GM18499 (cell line): ENCODE results near the gene ACTL6B.
"Not testable (repeated sequence)": the region's sequence is repeated elsewhere in the genome, so short reads cannot be mapped to it uniquely, and the experiment has no call there.

Experiments
- ATAC-seq: cut with Tn5 transposase; IDR thresholded peaks from one replicate; pipeline ENCODE4 v1.9.1; 2021; ENCODE audit warnings: moderate number of reproducible peaks; ENCODE audit not compliant: insufficient read depth, unreplicated experiment

ACTL6B gene

DNA sequence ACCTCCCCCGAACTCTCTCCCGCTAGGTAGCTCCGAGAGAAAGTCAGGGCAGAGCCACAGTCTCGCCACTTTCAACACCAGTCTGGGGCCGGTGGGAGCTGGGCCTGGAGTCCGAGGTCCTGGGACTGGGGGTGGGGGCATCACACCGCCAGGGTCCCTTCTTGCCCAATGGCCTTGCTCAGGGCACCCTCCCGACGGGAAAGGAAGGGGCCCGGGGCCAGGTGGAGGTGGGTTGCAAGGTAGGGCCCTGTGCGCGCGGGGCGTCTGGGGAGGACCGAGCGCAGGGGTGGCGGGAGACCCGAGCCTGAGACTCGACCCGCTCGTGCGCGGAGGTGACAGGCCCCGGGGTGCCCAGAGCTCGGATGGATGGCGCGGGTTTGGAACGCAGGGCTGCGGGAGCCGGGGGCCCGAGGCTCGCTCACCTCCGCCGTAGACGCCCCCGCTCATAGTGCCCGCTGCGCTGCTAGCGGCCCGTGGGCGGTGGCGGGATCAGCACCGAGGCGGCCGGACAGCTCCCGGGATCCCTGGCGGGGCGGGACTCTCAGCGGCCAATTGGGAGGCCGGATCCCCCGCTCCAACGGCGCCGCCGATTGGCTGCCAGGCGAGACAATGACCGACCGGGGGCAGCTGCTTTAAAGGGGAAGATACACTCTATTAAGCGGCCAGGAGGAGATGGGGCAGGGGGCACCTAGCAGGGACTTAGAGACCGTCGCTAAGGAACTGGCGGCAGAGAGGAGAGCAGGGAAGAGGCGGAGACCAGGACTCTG lies at the start of gene ACTL6B:
ACTL6B (minus strand) TSS at position 541 of the 767 bp plus-strand sequence; CDS start at position 447, 94 bp downstream.
- ATAC-seq: no peak

DNA sequence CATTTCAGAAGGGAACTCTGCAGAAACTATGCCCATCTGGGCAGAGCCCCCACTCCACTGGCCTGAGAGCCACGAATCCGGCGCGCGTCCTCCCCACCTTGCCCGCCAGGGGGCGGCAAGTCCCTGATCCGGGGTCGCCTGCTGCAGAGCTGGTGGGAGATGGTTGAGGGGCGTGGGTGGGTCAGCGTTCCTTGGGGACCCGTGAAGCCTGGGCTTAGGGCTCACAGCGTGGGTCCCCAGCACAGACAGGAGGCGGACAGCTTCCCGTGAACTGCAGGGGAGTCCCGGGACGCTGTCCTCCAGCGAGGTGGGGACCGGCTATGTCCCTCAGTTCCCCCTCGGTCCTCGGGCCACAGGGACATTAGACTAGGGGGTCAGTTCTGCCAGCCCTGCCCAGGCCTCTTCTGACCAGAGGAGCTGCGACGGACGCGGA lies 49.1 kb upstream of the ACTL6B start:
- ATAC-seq: peak; percentile 32

DNA sequence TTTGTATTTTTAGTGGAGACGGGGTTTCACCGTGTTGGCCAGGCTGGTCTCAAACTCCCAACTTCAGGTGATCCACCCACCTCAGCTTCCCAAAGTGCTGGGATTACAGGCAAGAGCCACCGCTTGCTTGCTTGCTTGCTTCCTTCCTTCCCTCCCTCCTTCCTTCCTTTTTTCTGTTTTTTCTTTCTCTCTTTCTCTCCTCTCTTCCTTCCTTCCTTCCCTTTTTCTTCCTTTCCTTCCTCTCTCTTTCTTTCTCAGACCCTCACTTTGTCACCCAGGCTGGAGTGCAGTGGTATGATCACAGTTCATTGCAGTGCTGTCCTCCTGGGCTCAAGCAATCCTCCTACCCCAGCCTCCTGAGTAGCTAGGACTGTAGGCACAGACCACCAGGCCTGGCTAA lies 44.8 kb upstream of the ACTL6B start:
- ATAC-seq: not testable (repeated sequence)

GRCh38 chr7:100699018-100699417 lies 42.8 kb upstream of the ACTL6B start:
- no peak for ATAC-seq

DNA sequence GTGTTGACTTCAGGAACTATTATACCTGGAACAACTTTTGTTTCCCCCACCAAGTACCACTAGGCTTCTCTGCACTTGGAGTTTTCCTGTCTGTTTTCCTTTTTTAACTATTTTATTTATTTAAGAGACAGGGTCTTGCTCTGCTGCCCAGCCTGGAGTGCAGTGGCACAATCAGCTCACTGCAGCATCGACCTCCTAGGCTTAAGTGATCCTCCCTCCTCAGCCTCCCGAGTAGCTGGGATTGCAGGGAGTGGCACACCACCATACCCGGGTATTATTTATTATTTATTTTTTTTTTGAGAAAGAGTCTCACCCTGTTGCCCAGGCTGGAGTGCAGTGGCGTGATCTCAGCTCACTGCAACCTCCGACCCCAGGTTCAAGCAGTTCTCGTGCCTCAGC lies 39.9 kb upstream of the ACTL6B start:
- ATAC-seq: no peak

DNA sequence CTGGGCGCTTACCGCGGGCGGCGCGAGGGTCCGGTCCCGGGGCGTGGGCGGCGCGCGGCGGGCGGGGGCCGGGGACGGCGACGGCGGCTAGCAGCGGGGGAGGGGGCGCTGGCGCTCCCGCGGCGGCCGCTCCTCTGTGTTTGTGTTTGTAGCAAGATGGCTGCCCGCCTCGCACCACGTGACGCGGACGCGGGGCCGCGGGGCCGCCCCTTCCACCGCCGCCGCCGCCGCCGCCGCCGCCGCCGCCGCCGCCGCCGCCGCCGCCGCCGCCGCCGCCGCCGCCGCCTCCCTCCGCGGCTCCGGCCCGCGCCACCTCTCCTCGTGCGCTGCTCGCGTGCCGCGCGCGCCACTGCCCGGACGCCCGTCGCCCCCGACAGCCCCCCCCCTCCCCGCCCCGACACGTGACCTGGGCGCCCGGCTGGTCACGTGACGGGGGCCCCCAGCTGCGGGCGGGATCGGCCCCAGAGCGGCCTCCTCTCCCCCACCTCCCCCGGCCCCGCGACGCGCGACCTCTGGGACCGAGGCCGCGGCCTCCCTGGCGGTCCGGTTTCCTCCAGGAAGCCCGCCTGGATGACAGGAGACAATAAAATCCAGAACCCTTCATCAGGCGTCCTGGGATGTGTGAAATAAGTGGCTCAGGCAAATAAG lies 38.0 kb upstream of the ACTL6B start, which contains the start of gene GIGYF1:
GIGYF1 (minus strand) TSS at position 153 of the 648 bp plus-strand sequence. CDS start 6,012 bp downstream, outside the sequence.
- ATAC-seq: no peak

DNA sequence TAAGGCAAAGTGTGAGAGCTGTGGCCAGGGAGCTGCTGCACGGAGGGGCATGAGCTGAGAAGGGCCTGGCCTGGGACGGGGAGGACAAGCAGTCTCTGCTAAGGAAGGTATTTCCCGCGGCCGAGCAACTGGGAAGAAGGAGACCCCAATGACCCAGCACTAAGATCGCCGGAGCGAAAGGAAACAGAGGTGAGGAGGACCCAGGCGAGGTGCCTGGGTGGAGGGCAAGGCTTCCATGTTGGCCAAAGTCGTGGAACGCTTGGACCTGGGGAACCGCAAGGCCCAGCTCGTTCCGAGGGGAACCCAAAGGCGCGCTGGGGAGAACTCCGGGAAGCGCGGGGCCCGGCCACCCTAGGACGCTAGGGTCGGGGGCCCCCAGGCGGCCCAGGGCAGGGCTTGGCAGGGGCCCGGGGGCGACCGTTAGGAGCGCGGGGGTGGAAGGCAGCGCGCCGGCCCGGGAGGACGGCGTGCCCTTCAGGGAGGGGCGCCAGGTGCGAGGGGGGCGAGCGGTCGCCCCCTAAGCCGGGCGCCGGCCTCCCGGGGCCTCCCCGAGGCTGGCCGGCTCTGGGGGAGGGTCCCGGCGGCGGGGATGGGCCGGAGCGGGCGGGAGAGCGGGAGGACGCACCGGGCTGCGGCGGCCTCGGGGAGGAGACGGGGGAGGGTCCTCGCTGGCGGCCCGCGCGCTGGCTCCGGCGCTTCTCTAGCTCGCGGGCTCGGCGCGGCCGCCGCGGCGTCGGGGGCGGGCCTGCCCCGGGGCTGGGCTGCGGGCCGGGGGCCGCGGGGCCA lies 37.3 kb upstream of the ACTL6B start:
- ATAC-seq: no peak

DNA sequence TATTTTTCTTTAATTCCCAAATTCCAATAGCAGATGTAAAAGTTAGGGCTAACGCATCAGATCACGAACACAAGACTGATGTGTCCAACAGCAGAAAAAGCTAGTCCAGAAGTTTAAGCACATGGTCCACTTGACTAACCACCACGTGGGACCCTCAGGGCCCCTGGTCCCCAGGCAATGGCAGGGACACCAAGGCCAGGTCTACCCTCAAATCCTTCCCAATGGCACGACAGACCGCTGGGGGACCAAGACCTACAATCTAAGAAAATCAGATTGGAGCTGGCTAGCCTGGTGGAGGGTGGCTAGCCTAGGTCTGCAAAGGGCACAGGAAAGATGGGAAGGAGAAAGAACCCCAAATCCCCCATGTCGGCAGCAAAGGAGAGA lies 36.3 kb upstream of the ACTL6B start:
- ATAC-seq: no peak

GRCh38 chr7:100691676-100692577 lies 35.7 kb upstream of the ACTL6B start:
- ATAC-seq: no peak

DNA sequence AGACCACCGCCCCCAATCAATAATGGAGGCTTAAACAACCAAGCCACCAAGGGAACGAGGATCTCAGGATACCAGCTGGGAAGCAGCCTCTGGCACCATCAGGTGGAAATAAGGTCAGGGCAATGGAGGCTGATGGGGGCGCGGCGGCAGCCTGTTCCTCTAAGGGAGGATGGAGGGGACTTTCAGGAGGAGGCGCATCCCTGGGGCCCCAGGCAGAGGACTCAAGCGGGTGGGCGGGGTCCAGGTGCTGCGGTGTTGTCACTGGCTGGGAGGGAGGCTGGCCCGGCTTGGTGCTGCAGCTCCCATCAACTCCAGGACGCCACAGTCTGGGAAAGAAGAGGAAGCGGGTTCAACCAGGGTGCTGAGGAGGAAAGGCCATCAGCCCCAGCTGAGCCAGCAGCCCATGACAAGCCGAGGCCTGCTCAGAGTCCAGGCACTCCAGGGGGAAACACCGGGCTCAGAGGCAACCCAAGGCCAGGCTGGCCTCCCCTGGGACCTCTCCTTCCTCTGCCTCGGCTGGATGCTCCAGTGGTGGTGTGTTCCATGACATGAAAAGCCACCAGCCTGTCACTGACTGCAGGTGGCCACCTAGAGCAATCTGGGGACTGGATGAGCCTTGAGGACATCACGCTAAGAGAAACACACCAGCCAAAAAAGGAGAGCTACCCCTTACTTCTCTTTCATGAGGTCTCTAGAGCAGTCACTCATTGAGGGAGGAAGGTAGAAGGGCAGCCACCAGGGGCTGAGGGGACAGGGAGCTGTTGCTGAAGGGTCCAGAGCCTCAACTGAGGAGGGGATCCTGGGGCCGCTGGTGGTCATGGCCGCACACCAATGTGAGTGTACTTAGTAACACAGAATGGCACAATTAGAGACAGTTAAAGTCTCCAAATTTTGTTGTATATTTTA lies 33.2 kb upstream of the ACTL6B start:
- no peak for ATAC-seq

DNA sequence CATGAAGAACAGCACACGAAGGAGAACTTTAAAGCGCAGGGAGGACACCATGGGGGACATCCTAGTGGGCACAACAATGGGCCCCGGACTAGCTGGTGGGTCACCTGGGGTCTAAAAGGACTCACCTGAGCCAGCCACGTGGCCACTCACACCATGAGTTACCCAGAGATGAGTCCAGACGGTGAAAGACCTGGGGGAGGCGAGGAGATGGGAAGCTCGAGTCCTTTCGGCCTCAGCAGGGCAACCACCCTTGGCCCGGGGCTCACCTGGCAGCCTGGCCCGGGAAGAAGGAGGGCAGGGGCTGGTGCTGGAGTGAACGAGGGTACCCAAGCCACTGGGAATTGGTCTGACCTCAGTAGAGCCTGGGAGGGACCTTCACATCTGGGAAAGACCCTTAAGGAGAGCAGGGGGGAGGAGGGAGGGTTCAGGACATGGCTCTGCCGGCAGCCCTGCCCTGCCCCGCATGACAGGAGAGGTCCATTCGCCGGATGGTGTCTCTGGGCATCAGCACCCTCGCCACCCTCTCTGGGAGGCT lies 32.1 kb upstream of the ACTL6B start:
- no peak for ATAC-seq

- ATAC-seq: no peak
Observed at GRCh38 chr7:100687751-100688300, 31.6 kb upstream of the ACTL6B start.

DNA sequence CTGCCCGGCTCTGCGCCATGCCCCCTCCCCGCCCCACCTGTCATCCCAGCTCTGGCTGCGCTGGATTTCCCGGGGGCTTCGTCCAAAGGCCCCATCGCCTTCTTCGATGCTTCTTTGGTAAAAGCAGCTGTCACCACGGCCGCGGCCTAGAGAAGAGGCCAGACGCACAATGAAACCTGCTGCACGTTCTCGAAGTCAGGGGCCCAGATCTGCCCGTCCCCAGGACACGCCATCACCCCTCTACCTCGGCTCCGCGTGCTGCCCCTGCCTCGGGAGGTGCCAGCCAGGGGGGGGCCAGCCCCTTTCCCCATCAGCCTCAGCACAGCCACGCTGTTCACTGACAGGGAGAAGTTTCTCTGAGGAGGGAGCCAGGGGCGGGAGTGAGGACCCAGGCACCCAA lies 31.0 kb upstream of the ACTL6B start:
- no peak for ATAC-seq

- ATAC-seq: no peak
Observed at GRCh38 chr7:100686822-100687211, 30.6 kb upstream of the ACTL6B start.

- ATAC-seq: no peak
Observed at GRCh38 chr7:100686201-100686821, 30.1 kb upstream of the ACTL6B start.

DNA sequence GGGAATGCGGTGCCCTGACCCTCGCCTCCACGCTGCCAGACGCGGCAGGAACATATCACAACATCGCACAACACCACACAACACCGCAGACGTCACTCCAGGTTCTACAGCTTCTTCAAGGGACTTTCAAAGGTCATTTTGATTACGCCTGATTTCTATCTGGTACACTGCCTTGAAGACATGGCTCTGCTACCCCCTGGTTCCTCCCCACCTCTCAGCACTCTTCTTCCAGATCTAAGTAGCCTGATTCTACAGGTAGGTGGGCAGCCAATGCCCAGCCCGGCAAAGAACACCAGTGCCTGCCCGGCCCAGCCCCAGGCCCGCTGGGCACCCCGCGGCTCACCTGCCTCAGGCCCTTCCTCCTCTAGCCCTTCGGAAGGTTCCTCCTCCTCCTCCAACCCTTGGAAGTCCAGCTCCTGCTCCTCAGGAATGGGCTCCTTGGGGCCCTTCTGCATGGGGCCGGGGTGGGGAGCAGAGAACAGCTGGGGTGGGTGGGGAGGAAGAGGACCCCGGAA lies 29.4 kb upstream of the ACTL6B start:
- no peak for ATAC-seq

GRCh38 chr7:100685049-100685605 lies 28.9 kb upstream of the ACTL6B start:
- no peak for ATAC-seq
